CD4-positive, alpha-beta T cell (primary cell): ENCODE results near the gene G2E3. TPM values are rescaled to one million over a fixed set of nuclear protein-coding genes. Genes with fewer than 3 reads are reported as not detected.
"Not testable (repeated sequence)": the region's sequence is repeated elsewhere in the genome, so short reads cannot be mapped to it uniquely, and the experiment has no call there.

ENCODE experiments used
- ATAC-seq: fragments of 200-7000 bp; cut with Tn5 transposase; one replicate; pipeline ENCODE4 v1.10.0; 2022; ENCODE audit warnings: mild to moderate bottlenecking; ENCODE audit not compliant: poor library complexity
- CTCF ChIA-PET: fragments of 350-600 bp; sonication (Branson Sonifier 250); formaldehyde crosslinking; loops from one replicate; lab custom pipeline; 2021; ENCODE audit warnings: antibody characterized with exemption, inconsistent platforms; lab: Charles Lee
- POLR2A ChIA-PET: fragments of 350-600 bp; sonication (Branson Sonifier 250); formaldehyde crosslinking; loops from one replicate; lab custom pipeline; 2021; ENCODE audit warnings: antibody characterized with exemption, inconsistent platforms; lab: Charles Lee
- DNase-seq, 14 experiments: peaks; one replicate each; pipeline ENCODE4 v3.0.0-alpha.2; 2013 to 2020; ENCODE audit warnings: mixed read lengths in 2 of 14
- H3K27ac ChIP-seq, 2 donors: one replicate each; pipeline versions ENCODE4 v1.5.1 to v1.7.0; 2013; ENCODE audit warnings: low read length in 2 of 2, low read depth in 1 of 2, mild to moderate bottlenecking in 1 of 2
- H3K27me3 ChIP-seq, 2 experiments: 1 replicate in 1 of 2; 2 replicates in 1 of 2; pipeline versions ENCODE4 v1.6.1 to v1.7.0; 2013; ENCODE audit warnings: low read length in 2 of 2, control low read depth in 1 of 2, mild to moderate bottlenecking in 1 of 2, moderate library complexity in 1 of 2; ENCODE audit not compliant: insufficient read depth in 2 of 2, control insufficient read depth in 1 of 2
- H3K36me3 ChIP-seq: one replicate; pipeline ENCODE4 v1.6.1; 2013; ENCODE audit warnings: low read length, control low read depth; ENCODE audit not compliant: insufficient read depth
- H3K4me1 ChIP-seq: one replicate; pipeline ENCODE4 v1.6.1; 2013; ENCODE audit warnings: low read length, control low read depth; ENCODE audit not compliant: insufficient read depth
- H3K4me3 ChIP-seq: one replicate; pipeline ENCODE4 v1.5.1; 2013; ENCODE audit warnings: mild to moderate bottlenecking, low read length, moderate library complexity
- H3K9me3 ChIP-seq, 2 experiments: 1 replicate in 1 of 2; 2 replicates in 1 of 2; pipeline versions ENCODE4 v1.6.1 to v1.7.0; 2013; ENCODE audit warnings: low read length in 2 of 2, mild to moderate bottlenecking in 2 of 2, control low read depth in 1 of 2, moderate library complexity in 1 of 2; ENCODE audit not compliant: control insufficient read depth in 1 of 2, insufficient read depth in 1 of 2
- H3K27ac Mint-ChIP-seq: one replicate; pipeline ENCODE4 v1.8.0; 2020; ENCODE audit warnings: mixed read lengths
- H3K27me3 Mint-ChIP-seq: one replicate; pipeline ENCODE4 v1.8.0; 2021; ENCODE audit warnings: mixed read lengths
- H3K36me3 Mint-ChIP-seq: one replicate; pipeline ENCODE4 v1.8.0; 2021; ENCODE audit warnings: low read depth, mixed read lengths
- H3K4me1 Mint-ChIP-seq: one replicate; pipeline ENCODE4 v1.8.0; 2021; ENCODE audit warnings: low read depth, mixed read lengths
- H3K4me3 Mint-ChIP-seq: one replicate; pipeline ENCODE4 v1.8.0; 2020; ENCODE audit warnings: mild to moderate bottlenecking, mixed read lengths
- H3K9me3 Mint-ChIP-seq: one replicate; pipeline ENCODE4 v1.8.0; 2020; ENCODE audit warnings: mixed read lengths
- CTCF ChIP-seq: fragments of 200-600 bp; IDR thresholded peaks from one replicate; pipeline ENCODE4 v1.8.0; 2022; ENCODE audit warnings: antibody characterized with exemption, mild to moderate bottlenecking
- intact Hi-C, 2 experiments: fragments of 100-400 bp; cut with DNase I in 1 of 2; cut with micrococcal nuclease in 1 of 2; formaldehyde crosslinking; loops; one replicate each; pipeline versions ENCODE4 v1.15.1 to v1.9.0; 2023 to 2025; cut with DNase I, micrococcal nuclease
- total RNA-seq, 174 experiments: library from RNA in 2 of 174; stranded (reverse) in 2 of 174; gene quantifications; one replicate each; pipeline ENCODE4 v1.2.3 and lab custom pipeline; 2021 to 2026

G2E3 gene
- total RNA-seq, 2 experiments from 2014 or later, result 23.8 to 24.3 TPM

GRCh38 chr14:30623412-30624131 lies 64.6 kb downstream of the G2E3 start:
- no peak overlapping the region for H3K4me3 ChIP-seq
- ChIA-PET POLR2A (interaction anchor here (1.5 to 2.3 kb wide), 3 partner anchors 65 to 585 kb away, joined by 7 to 16 read pairs (median 8); partner anchors contain the start of genes AP4S1, G2E3, HECTD1 and STRN3), CTCF (interaction anchor here (1.4 kb wide), 1 partner anchor 33 kb away, joined by 3 read pairs; no protein-coding TSS in a partner anchor)
- intact Hi-C loops, result loop anchor here (2.0 to 10.0 kb wide), 3 partner anchors 65 to 1581 kb away; partner anchors contain the start of genes G2E3 (in 2 of the 2), NUBPL (in 1 of the 2), RNU6-7 (in 1 of the 2) and RNU6-8 (in 1 of the 2)
- H3K36me3 ChIP-seq, result peaks cover 9% of the 10 kb centered on the region
- TF ChIP-seq CTCF, result no peak
- H3K27me3 Mint-ChIP-seq, result no peaks in the 10 kb centered on the region
- H3K27ac ChIP-seq, result no peak overlapping the region
- peaks cover 19% of the 10 kb centered on the region for H3K4me1 ChIP-seq
- peak overlapping the region; percentile 91 for H3K4me3 Mint-ChIP-seq
- peaks cover 34% of the 10 kb centered on the region for H3K36me3 Mint-ChIP-seq
- H3K9me3 Mint-ChIP-seq, result no peaks in the 10 kb centered on the region
- no peaks in the 10 kb centered on the region for H3K27me3 ChIP-seq
- no peaks in the 10 kb centered on the region for H3K9me3 ChIP-seq
- peaks cover 58% of the 10 kb centered on the region for H3K4me1 Mint-ChIP-seq
- ATAC-seq (no peak), DNase-seq (no peak)
- H3K27ac Mint-ChIP-seq, result peak overlapping the region; percentile 12

DNA sequence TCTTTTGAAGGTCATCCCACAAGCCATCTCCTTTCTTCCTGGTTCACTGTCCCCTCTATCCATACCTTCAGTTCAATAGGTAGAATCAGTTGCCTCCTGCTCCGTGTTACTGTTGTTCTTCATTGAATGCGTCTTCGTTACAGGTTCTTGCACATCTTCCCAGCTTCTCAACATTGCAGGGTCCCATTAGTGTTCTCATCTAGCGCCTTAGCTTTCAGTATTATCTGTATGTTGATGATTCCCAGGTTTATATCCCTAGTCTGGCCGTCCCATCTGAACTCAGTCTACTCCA lies 65.1 kb downstream of the G2E3 start:
- CTCF ChIA-PET, result no interaction called here
- peaks cover 19% of the 10 kb centered on the region for H3K4me1 ChIP-seq
- H3K27ac Mint-ChIP-seq, result peak overlapping the region; percentile 12

DNA sequence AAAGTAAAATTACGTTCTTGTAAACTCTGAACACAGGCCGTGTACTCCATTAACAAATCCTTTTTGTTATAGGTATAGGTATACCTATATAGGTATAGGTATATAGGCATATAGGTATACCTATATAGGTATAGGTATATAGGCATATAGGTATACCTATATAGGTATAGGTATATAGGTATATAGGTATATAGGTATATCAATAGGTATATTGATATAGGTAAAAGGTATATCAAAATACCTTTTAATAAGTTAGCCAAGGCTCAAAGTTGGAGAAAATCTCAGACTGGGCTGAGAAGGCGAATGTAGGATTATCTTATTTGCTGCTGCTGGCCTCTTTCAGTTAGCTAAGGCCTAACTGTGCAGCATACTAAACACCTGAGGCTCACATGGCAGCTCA lies 66.6 kb downstream of the G2E3 start:
- H3K9me3 ChIP-seq, result no peaks in the 10 kb centered on the region
- peaks cover 12% of the 10 kb centered on the region for H3K36me3 ChIP-seq
- H3K4me3 ChIP-seq, result no peak overlapping the region
- Mint-ChIP-seq H3K27ac (no peak overlapping the region), H3K36me3 (peaks cover 44% of the 10 kb centered on the region), H3K4me3 (no peak overlapping the region), H3K4me1 (peaks cover 58% of the 10 kb centered on the region), H3K27me3 (no peaks in the 10 kb centered on the region), H3K9me3 (no peaks in the 10 kb centered on the region)
- peaks cover 19% of the 10 kb centered on the region for H3K4me1 ChIP-seq
- POLR2A ChIA-PET, result no interaction called here
- DNase-seq, result no peak
- H3K27me3 ChIP-seq, result no peaks in the 10 kb centered on the region
- intact Hi-C loops, result loop anchor here in 1 of 2 experiments (2.0 to 10.0 kb wide), 3 partner anchors 67 to 1579 kb away; partner anchors contain the start of genes G2E3, NUBPL, RNU6-7 and RNU6-8
- CTCF ChIA-PET, result interaction anchor here (1.3 kb wide), 1 partner anchor 11 kb away, joined by 3 read pairs; no protein-coding TSS in a partner anchor
- ATAC-seq, result no peak
- no peak for TF ChIP-seq CTCF
- H3K27ac ChIP-seq, result no peak overlapping the region

More for the DNA sequence above, 65.1 kb downstream of the G2E3 start:
- POLR2A ChIA-PET, result interaction anchor here (2.3 kb wide), 1 partner anchor 584 kb away, joined by 8 read pairs; the partner anchor contains the start of gene HECTD1
- intact Hi-C loops, result loop anchor here in 1 of 2 experiments (2.0 to 10.0 kb wide), 3 partner anchors 65 to 1581 kb away; partner anchors contain the start of genes G2E3, NUBPL, RNU6-7 and RNU6-8
- peaks cover 39% of the 10 kb centered on the region for H3K36me3 Mint-ChIP-seq
- no peaks in the 10 kb centered on the region for H3K9me3 ChIP-seq
- DNase-seq, result no peak
- TF ChIP-seq CTCF, result no peak
- no peak overlapping the region for H3K27ac ChIP-seq
- no peaks in the 10 kb centered on the region for H3K9me3 Mint-ChIP-seq
- H3K36me3 ChIP-seq, result peaks cover 9% of the 10 kb centered on the region
- no peaks in the 10 kb centered on the region for H3K27me3 Mint-ChIP-seq
- ATAC-seq, result no peak
- H3K4me3 Mint-ChIP-seq, result peak overlapping the region; percentile 80
- H3K27me3 ChIP-seq, result no peaks in the 10 kb centered on the region
- H3K4me1 Mint-ChIP-seq, result peaks cover 62% of the 10 kb centered on the region
- H3K4me3 ChIP-seq, result no peak overlapping the region

DNA sequence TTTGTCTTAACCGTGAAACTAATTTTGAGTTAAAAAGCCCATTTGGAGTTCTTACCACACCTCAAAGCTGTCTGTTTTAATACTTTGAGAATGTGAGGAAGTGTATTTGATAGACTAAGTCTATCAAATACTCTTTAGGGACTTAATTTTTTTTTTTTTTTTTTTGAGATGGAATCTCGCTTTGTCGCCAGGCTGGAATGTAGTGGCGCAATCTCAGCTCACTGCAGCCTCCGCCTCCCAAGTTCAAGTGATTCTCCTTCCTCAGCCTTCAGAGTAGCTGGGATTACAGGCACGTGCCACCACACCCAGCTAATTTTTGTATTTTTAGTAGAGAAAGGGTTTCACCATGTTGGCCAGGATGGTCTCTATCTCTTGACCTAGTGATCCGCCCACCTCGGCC lies 70.5 kb downstream of the G2E3 start:
- H3K27ac ChIP-seq, H3K27me3 Mint-ChIP-seq, ATAC-seq, CTCF ChIA-PET, H3K9me3 Mint-ChIP-seq, H3K4me3 ChIP-seq, H3K4me1 ChIP-seq, POLR2A ChIA-PET, H3K27me3 ChIP-seq, DNase-seq, H3K4me3 Mint-ChIP-seq, H3K27ac Mint-ChIP-seq, H3K9me3 ChIP-seq: not testable (repeated sequence)
- intact Hi-C loops, result loop anchor here in 1 of 2 experiments (10.0 kb wide), 2 partner anchors 935 to 1575 kb away; partner anchors contain the start of genes NUBPL, RNU6-7 and RNU6-8
- Mint-ChIP-seq H3K36me3 (peaks cover 59% of the 10 kb centered on the region), H3K4me1 (peaks cover 33% of the 10 kb centered on the region)
- H3K36me3 ChIP-seq, result peaks cover 30% of the 10 kb centered on the region
